Measurements from ENCODE around the gene PDS5A.
"Not testable (repeated sequence)": the region's sequence is repeated elsewhere in the genome, so short reads cannot be mapped to it uniquely, and the experiment has no call there.

The PDS5A gene

GRCh38 chr4:39814403-39815185 is 163.1 kb downstream of the PDS5A start:
- no peaks in the 10 kb centered on the region for H3K27me3 ChIP-seq (ENCODE audit: control insufficient read depth, insufficient read depth, low read length, poor library complexity, severe bottlenecking)
- H3K4me3 ChIP-seq (ENCODE audit: insufficient read depth, low read depth, low read length), result no peak overlapping the region
- H3K4me1 ChIP-seq (ENCODE audit: control insufficient read depth, insufficient read depth, low read length), result no peaks in the 10 kb centered on the region
- no peaks in the 10 kb centered on the region for H3K36me3 ChIP-seq (ENCODE audit: control insufficient read depth, insufficient read depth, low read length)
- no peaks in the 10 kb centered on the region for H3K9me3 ChIP-seq (ENCODE audit: control insufficient read depth, low read length)
- WGBS, 2 experiments, result 88 to 95% methylated on average over 7 of the region's 7 CpGs
- H3K27ac ChIP-seq (ENCODE audit: insufficient read depth, low read depth, low read length, poor library complexity, severe bottlenecking), result no peak overlapping the region

DNA sequence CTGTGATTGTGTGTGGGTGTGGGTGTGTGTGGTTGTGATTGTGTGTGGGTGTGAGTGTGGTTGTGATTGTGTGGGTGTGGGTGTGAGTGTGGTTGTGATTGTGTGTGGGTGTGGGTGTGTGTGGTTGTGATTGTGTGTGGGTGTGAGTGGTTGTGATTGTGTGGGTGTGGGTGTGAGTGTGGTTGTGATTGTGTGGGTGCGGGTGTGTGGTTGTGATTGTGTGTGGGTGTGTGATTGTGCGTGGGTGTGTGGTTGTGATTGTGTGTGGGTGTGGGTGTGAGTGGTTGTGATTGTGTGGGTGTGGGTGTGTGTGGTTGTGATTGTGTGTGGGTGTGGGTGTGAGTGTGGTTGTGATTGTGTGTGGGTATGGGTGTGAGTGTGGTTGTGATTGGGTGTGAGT is 163.9 kb downstream of the PDS5A start:
- H3K27ac ChIP-seq (ENCODE audit: insufficient read depth, low read depth, low read length, poor library complexity, severe bottlenecking); H3K4me1 ChIP-seq (ENCODE audit: control insufficient read depth, insufficient read depth, low read length): not testable (repeated sequence)
- WGBS, 2 experiments, result 30 to 38% methylated on average over 2 of the region's 2 CpGs

GRCh38 chr4:39813033-39813432 is 164.7 kb downstream of the PDS5A start:
- H3K27ac ChIP-seq (ENCODE audit: insufficient read depth, low read depth, low read length, poor library complexity, severe bottlenecking); H3K4me3 ChIP-seq (ENCODE audit: insufficient read depth, low read depth, low read length); H3K9me3 ChIP-seq (ENCODE audit: control insufficient read depth, low read length); H3K4me1 ChIP-seq (ENCODE audit: control insufficient read depth, insufficient read depth, low read length); H3K36me3 ChIP-seq (ENCODE audit: control insufficient read depth, insufficient read depth, low read length); H3K27me3 ChIP-seq (ENCODE audit: control insufficient read depth, insufficient read depth, low read length, poor library complexity, severe bottlenecking): not testable (repeated sequence)
- WGBS, 2 experiments, result no CpG with 5 or more reads among the region's 1 CpG

More for the DNA sequence above, 163.9 kb downstream of the PDS5A start:
- H3K9me3 ChIP-seq (ENCODE audit: control insufficient read depth, low read length); H3K4me3 ChIP-seq (ENCODE audit: insufficient read depth, low read depth, low read length); H3K27me3 ChIP-seq (ENCODE audit: control insufficient read depth, insufficient read depth, low read length, poor library complexity, severe bottlenecking); H3K36me3 ChIP-seq (ENCODE audit: control insufficient read depth, insufficient read depth, low read length): not testable (repeated sequence)

- H3K9me3 ChIP-seq (ENCODE audit: control insufficient read depth, low read length), result no peaks in the 10 kb centered on the region
- H3K27me3 ChIP-seq (ENCODE audit: control insufficient read depth, insufficient read depth, low read length, poor library complexity, severe bottlenecking), result no peaks in the 10 kb centered on the region
- H3K36me3 ChIP-seq (ENCODE audit: control insufficient read depth, insufficient read depth, low read length), result no peaks in the 10 kb centered on the region
- 87 to 92% methylated on average over 6 of the region's 6 CpGs for WGBS, 2 experiments
- no peaks in the 10 kb centered on the region for H3K4me1 ChIP-seq (ENCODE audit: control insufficient read depth, insufficient read depth, low read length)
- no peak overlapping the region for H3K27ac ChIP-seq (ENCODE audit: insufficient read depth, low read depth, low read length, poor library complexity, severe bottlenecking)
- no peak overlapping the region for H3K4me3 ChIP-seq (ENCODE audit: insufficient read depth, low read depth, low read length)
Measured at GRCh38 chr4:39812500-39812899, 165.2 kb downstream of the PDS5A start.

GRCh38 chr4:39808231-39808749 is 169.4 kb downstream of the PDS5A start:
- Histone ChIP-seq H3K27ac (ENCODE audit: insufficient read depth, low read depth, low read length, poor library complexity, severe bottlenecking) (no peak overlapping the region), H3K27me3 (ENCODE audit: control insufficient read depth, insufficient read depth, low read length, poor library complexity, severe bottlenecking) (no peaks in the 10 kb centered on the region), H3K9me3 (ENCODE audit: control insufficient read depth, low read length) (no peaks in the 10 kb centered on the region), H3K4me1 (ENCODE audit: control insufficient read depth, insufficient read depth, low read length) (no peaks in the 10 kb centered on the region), H3K36me3 (ENCODE audit: control insufficient read depth, insufficient read depth, low read length) (no peaks in the 10 kb centered on the region), H3K4me3 (ENCODE audit: insufficient read depth, low read depth, low read length) (no peak overlapping the region)
- WGBS, 2 experiments, result 86 to 91% methylated on average over 7 to 8 of the region's 8 CpGs

DNA sequence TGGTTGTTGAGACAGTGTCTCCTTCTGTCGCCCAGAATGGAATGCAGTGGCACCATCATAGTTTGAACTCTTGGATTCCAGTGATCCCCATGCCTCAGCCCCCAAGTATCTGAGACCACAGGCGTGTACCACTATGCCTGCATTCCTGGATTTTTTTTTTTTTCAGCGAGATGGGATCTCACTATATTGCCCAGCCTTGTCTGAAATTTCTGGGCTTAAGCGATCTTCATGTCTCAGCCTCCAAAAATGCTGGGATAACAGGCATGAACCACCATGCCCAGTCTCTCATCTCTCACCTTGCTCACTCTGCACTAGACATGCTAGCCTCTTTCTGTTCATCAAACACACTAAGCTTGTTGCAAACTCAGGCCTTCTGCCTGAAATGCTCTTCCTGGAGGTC is 175.7 kb downstream of the PDS5A start:
- no peaks in the 10 kb centered on the region for H3K36me3 ChIP-seq (ENCODE audit: control insufficient read depth, insufficient read depth, low read length)
- WGBS, 2 experiments, result 45% methylated on average over 4 of the region's 4 CpGs
- H3K4me3 ChIP-seq (ENCODE audit: insufficient read depth, low read depth, low read length), result no peak overlapping the region
- no peak overlapping the region for H3K27ac ChIP-seq (ENCODE audit: insufficient read depth, low read depth, low read length, poor library complexity, severe bottlenecking)
- no peaks in the 10 kb centered on the region for H3K27me3 ChIP-seq (ENCODE audit: control insufficient read depth, insufficient read depth, low read length, poor library complexity, severe bottlenecking)
- no peaks in the 10 kb centered on the region for H3K4me1 ChIP-seq (ENCODE audit: control insufficient read depth, insufficient read depth, low read length)
- H3K9me3 ChIP-seq (ENCODE audit: control insufficient read depth, low read length), result no peaks in the 10 kb centered on the region

- H3K4me3 ChIP-seq (ENCODE audit: insufficient read depth, low read depth, low read length); H3K27me3 ChIP-seq (ENCODE audit: control insufficient read depth, insufficient read depth, low read length, poor library complexity, severe bottlenecking); H3K27ac ChIP-seq (ENCODE audit: insufficient read depth, low read depth, low read length, poor library complexity, severe bottlenecking); H3K4me1 ChIP-seq (ENCODE audit: control insufficient read depth, insufficient read depth, low read length); H3K36me3 ChIP-seq (ENCODE audit: control insufficient read depth, insufficient read depth, low read length); H3K9me3 ChIP-seq (ENCODE audit: control insufficient read depth, low read length): not testable (repeated sequence)
- 91 to 94% methylated on average over 13 of the region's 13 CpGs for WGBS, 2 experiments
Measured at GRCh38 chr4:39792976-39793375, 184.7 kb downstream of the PDS5A start.

- 95 to 98% methylated on average over 3 of the region's 3 CpGs for WGBS, 2 experiments
- no peaks in the 10 kb centered on the region for H3K4me1 ChIP-seq (ENCODE audit: control insufficient read depth, insufficient read depth, low read length)
- no peak overlapping the region for H3K4me3 ChIP-seq (ENCODE audit: insufficient read depth, low read depth, low read length)
- no peaks in the 10 kb centered on the region for H3K36me3 ChIP-seq (ENCODE audit: control insufficient read depth, insufficient read depth, low read length)
- no peak overlapping the region for H3K27ac ChIP-seq (ENCODE audit: insufficient read depth, low read depth, low read length, poor library complexity, severe bottlenecking)
- no peaks in the 10 kb centered on the region for H3K9me3 ChIP-seq (ENCODE audit: control insufficient read depth, low read length)
- no peaks in the 10 kb centered on the region for H3K27me3 ChIP-seq (ENCODE audit: control insufficient read depth, insufficient read depth, low read length, poor library complexity, severe bottlenecking)
Measured at GRCh38 chr4:39792529-39792928, 185.2 kb downstream of the PDS5A start.

- 90 to 92% methylated on average over 5 of the region's 5 CpGs for WGBS, 2 experiments
- Histone ChIP-seq H3K36me3 (ENCODE audit: control insufficient read depth, insufficient read depth, low read length) (no peaks in the 10 kb centered on the region), H3K9me3 (ENCODE audit: control insufficient read depth, low read length) (no peaks in the 10 kb centered on the region), H3K4me3 (ENCODE audit: insufficient read depth, low read depth, low read length) (no peak overlapping the region), H3K27me3 (ENCODE audit: control insufficient read depth, insufficient read depth, low read length, poor library complexity, severe bottlenecking) (no peaks in the 10 kb centered on the region), H3K27ac (ENCODE audit: insufficient read depth, low read depth, low read length, poor library complexity, severe bottlenecking) (no peak overlapping the region), H3K4me1 (ENCODE audit: control insufficient read depth, insufficient read depth, low read length) (no peaks in the 10 kb centered on the region)
Measured at GRCh38 chr4:39792128-39792527, 185.6 kb downstream of the PDS5A start.

DNA sequence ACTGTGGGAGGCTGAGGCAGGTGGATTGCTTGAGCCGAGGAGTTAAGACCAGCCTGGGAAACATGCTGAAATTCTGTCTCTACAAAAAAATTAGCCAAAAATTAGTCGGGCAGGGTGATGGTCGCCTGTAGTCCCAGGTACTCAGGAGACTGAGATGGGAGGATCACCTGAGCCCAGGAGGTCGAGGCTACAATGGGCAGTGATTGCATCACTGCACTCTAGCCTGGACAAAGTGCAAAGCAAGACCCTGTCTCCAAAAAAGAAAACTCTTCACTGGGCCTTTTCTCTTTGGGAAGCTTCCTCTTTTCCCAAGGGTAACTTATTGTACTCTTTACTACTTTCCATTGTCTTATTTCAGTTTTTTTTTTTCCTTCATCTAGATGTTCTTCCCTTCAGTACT is 190.9 kb downstream of the PDS5A start:
- Histone ChIP-seq H3K4me1 (ENCODE audit: control insufficient read depth, insufficient read depth, low read length) (no peaks in the 10 kb centered on the region), H3K9me3 (ENCODE audit: control insufficient read depth, low read length) (no peaks in the 10 kb centered on the region), H3K27ac (ENCODE audit: insufficient read depth, low read depth, low read length, poor library complexity, severe bottlenecking) (no peak overlapping the region), H3K4me3 (ENCODE audit: insufficient read depth, low read depth, low read length) (no peak overlapping the region), H3K36me3 (ENCODE audit: control insufficient read depth, insufficient read depth, low read length) (no peaks in the 10 kb centered on the region), H3K27me3 (ENCODE audit: control insufficient read depth, insufficient read depth, low read length, poor library complexity, severe bottlenecking) (no peaks in the 10 kb centered on the region)
- WGBS, 2 experiments, result 85 to 86% methylated on average over 4 of the region's 4 CpGs
